ENCODE measurements around the gene MRAP.
A peak's percentile ranks its signal among the peaks of the same experiment; 100 is the strongest.
"Not testable (repeated sequence)": the region's sequence is repeated elsewhere in the genome, so short reads cannot be mapped to it uniquely, and the experiment has no call there.

MRAP gene

GRCh38 chr21:32300117-32300681 lies 1.5 kb downstream of the MRAP start:
- no peak for DNase-seq (ENCODE audit: low spot score)

- DNase-seq (ENCODE audit: low spot score): no peak
These were observed 2.9 kb downstream of the MRAP start for GRCh38 chr21:32301596-32301995.

GRCh38 chr21:32302560-32302959 lies 3.9 kb downstream of the MRAP start:
- DNase-seq (ENCODE audit: low spot score): no peak

- no peak for DNase-seq (ENCODE audit: low spot score)
These were observed 4.7 kb downstream of the MRAP start for GRCh38 chr21:32303385-32303784.

GRCh38 chr21:32304998-32305397 lies 6.3 kb downstream of the MRAP start:
- no peak for DNase-seq (ENCODE audit: low spot score)

GRCh38 chr21:32306021-32306780 lies 7.5 kb downstream of the MRAP start:
- DNase-seq (ENCODE audit: low spot score): peak; percentile 16

GRCh38 chr21:32307706-32308105 lies 9.1 kb downstream of the MRAP start:
- no peak for DNase-seq (ENCODE audit: low spot score)

GRCh38 chr21:32308696-32309095 lies 10.0 kb downstream of the MRAP start:
- no peak for DNase-seq (ENCODE audit: low spot score)

- DNase-seq (ENCODE audit: low spot score): no peak
These were observed 11.3 kb downstream of the MRAP start for GRCh38 chr21:32309906-32310460.

GRCh38 chr21:32310976-32311375 lies 12.3 kb downstream of the MRAP start:
- not testable (repeated sequence) for DNase-seq (ENCODE audit: low spot score)

GRCh38 chr21:32311621-32312020 lies 13.0 kb downstream of the MRAP start:
- no peak for DNase-seq (ENCODE audit: low spot score)

- DNase-seq (ENCODE audit: low spot score): no peak
These were observed 13.7 kb downstream of the MRAP start for GRCh38 chr21:32312326-32312725.

GRCh38 chr21:32312976-32313375 lies 14.3 kb downstream of the MRAP start:
- no peak for DNase-seq (ENCODE audit: low spot score)

GRCh38 chr21:32314806-32315205 lies 16.2 kb downstream of the MRAP start:
- no peak for DNase-seq (ENCODE audit: low spot score)

GRCh38 chr21:32315511-32316281 lies 17.0 kb downstream of the MRAP start:
- DNase-seq (ENCODE audit: low spot score): no peak

GRCh38 chr21:32316361-32317215 lies 17.9 kb downstream of the MRAP start:
- no peak for DNase-seq (ENCODE audit: low spot score)

GRCh38 chr21:32317726-32318125 lies 19.1 kb downstream of the MRAP start:
- no peak for DNase-seq (ENCODE audit: low spot score)

- no peak for DNase-seq (ENCODE audit: low spot score)
These were observed 20.4 kb downstream of the MRAP start for GRCh38 chr21:32319012-32319411.

- DNase-seq (ENCODE audit: low spot score): no peak
These were observed 21.4 kb downstream of the MRAP start for GRCh38 chr21:32320059-32320458.

GRCh38 chr21:32320726-32321125 lies 22.1 kb downstream of the MRAP start:
- DNase-seq (ENCODE audit: low spot score): no peak

- DNase-seq (ENCODE audit: low spot score): no peak
These were observed 22.8 kb downstream of the MRAP start for GRCh38 chr21:32321480-32321879.

- no peak for DNase-seq (ENCODE audit: low spot score)
These were observed 23.4 kb downstream of the MRAP start for GRCh38 chr21:32322103-32322502.

Data from cerebellar cortex (tissue), 1 donor.